Suprapubic skin (tissue), 4 donors: ENCODE data around the gene NXNL2. TPM values are rescaled to one million over a fixed set of nuclear protein-coding genes. Genes with fewer than 3 reads are reported as not detected.

Experiments used
- DNase-seq, 2 donors: peaks; one replicate each; pipeline ENCODE4 v3.0.0-alpha.2; 2019; ENCODE audit warnings: low spot score in 2 of 2
- H3K27ac ChIP-seq: fragments of 200-600 bp; sonication (generic); one replicate; pipeline ENCODE4 v1.5.1; 2019
- H3K27me3 ChIP-seq: fragments of 200-600 bp; sonication (generic); one replicate; pipeline ENCODE4 v1.5.1; 2019
- H3K36me3 ChIP-seq: fragments of 200-600 bp; sonication (generic); one replicate; pipeline ENCODE4 v1.5.1; 2019
- H3K4me1 ChIP-seq: fragments of 200-600 bp; sonication (generic); one replicate; pipeline ENCODE4 v1.5.1; 2019
- H3K4me3 ChIP-seq: fragments of 200-600 bp; sonication (generic); one replicate; pipeline ENCODE4 v1.5.1; 2019; ENCODE audit warnings: mild to moderate bottlenecking
- H3K9me3 ChIP-seq: fragments of 200-600 bp; sonication (generic); one replicate; pipeline ENCODE4 v1.5.1; 2019
- CTCF ChIP-seq, 2 donors: fragments of 200-600 bp in 1 of 2; fragments of 450-650 bp in 1 of 2; sonication (generic) in 1 of 2; IDR thresholded peaks; one replicate each; pipeline ENCODE4 v1.5.1; 2016 to 2019; ENCODE audit warnings: antibody characterized with exemption in 2 of 2, mild to moderate bottlenecking in 1 of 2, moderate library complexity in 1 of 2
- EP300 ChIP-seq: sonication (generic); formaldehyde crosslinking; IDR thresholded peaks from one replicate; pipeline ENCODE4 v1.6.1; 2017; ENCODE audit warnings: antibody characterized with exemption
- POLR2A ChIP-seq, 2 donors: fragments of 450-650 bp; IDR thresholded peaks; one replicate each; pipeline ENCODE4 v1.6.1; 2017; ENCODE audit warnings: antibody characterized with exemption in 2 of 2, mild to moderate bottlenecking in 2 of 2, moderate library complexity in 2 of 2
- POLR2AphosphoS5 ChIP-seq, 3 donors: sonication (generic); formaldehyde crosslinking; IDR thresholded peaks; one replicate each; pipeline ENCODE4 v1.6.1; 2017; ENCODE audit warnings: antibody characterized with exemption in 3 of 3
- WGBS: methylation state at CpG from one replicate; pipeline ENCODE4 v1.1.5; 2018; 5-methylcytosine and 5-hydroxymethylcytosine counted together
- total RNA-seq, 4 donors: library from RNA; depleted of rRNA; stranded (reverse); fragments of >200 nt; gene quantifications; one replicate each; pipeline ENCODE4 v1.1.0, GENCODE V29; 2016

NXNL2 gene
- total RNA-seq, 4 donors from 2014 or later, result 1.7 TPM; not detected in 3

DNA sequence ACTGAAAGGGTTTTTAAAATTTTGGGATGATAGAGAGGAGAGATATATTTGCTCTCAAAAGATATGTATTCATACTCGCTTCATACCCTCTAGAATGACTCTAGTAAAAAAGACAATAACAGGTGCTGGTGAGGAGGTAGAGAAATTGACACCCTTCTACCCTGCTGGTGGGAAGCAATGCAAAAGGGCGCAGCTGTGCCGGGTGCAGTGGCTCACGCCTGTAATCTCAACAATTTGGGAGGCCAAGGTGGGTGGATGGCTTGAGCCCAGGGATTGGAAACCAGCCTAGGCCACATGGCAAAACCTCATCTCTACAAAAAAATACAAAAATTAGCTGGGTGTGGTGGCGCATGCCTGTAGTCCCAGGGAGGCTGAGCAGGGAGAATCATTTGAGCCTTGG, 33.9 kb upstream of the NXNL2 start:
- Histone ChIP-seq H3K36me3 (no peaks in the 10 kb centered on the region), H3K27me3 (no peaks in the 10 kb centered on the region), H3K27ac (no peak overlapping the region), H3K9me3 (no peaks in the 10 kb centered on the region), H3K4me3 (no peak overlapping the region), H3K4me1 (no peaks in the 10 kb centered on the region)
- 95% methylated on average over 5 of the region's 5 CpGs for WGBS
- peak in 1 of 2 donors; percentile 32 for DNase-seq
- TF ChIP-seq POLR2A (IDR thresholded peaks at IDR 0.05), result no peak
- TF ChIP-seq EP300, result no peak
- no peak for TF ChIP-seq POLR2AphosphoS5 (IDR thresholded peaks at IDR 0.05)
- TF ChIP-seq CTCF (IDR thresholded peaks at IDR 0.05), result no peak

- Histone ChIP-seq H3K27ac (no peak overlapping the region), H3K4me3 (no peak overlapping the region), H3K36me3 (no peaks in the 10 kb centered on the region), H3K9me3 (no peaks in the 10 kb centered on the region), H3K4me1 (no peaks in the 10 kb centered on the region), H3K27me3 (no peaks in the 10 kb centered on the region)
- WGBS, result 59% methylated on average over 12 of the region's 12 CpGs
- peak in 1 of 2 donors; percentile 65 for DNase-seq
- TF ChIP-seq POLR2A (IDR thresholded peaks at IDR 0.05), result no peak
- TF ChIP-seq POLR2AphosphoS5 (IDR thresholded peaks at IDR 0.05), result no peak
- no peak for TF ChIP-seq CTCF (IDR thresholded peaks at IDR 0.05)
- TF ChIP-seq EP300, result no peak
Measured at GRCh38 chr9:88502552-88503034, 32.4 kb upstream of the NXNL2 start.

- Histone ChIP-seq H3K27ac (no peak overlapping the region), H3K4me1 (no peaks in the 10 kb centered on the region), H3K36me3 (no peaks in the 10 kb centered on the region), H3K4me3 (no peak overlapping the region), H3K27me3 (no peaks in the 10 kb centered on the region), H3K9me3 (no peaks in the 10 kb centered on the region)
- DNase-seq, result peak in 1 of 2 donors; percentile 71
- TF ChIP-seq POLR2A (IDR thresholded peaks at IDR 0.05), result no peak
- TF ChIP-seq CTCF (IDR thresholded peaks at IDR 0.05), result no peak
- 77% methylated on average over 18 of the region's 18 CpGs for WGBS
Measured at GRCh38 chr9:88503081-88503844, 31.7 kb upstream of the NXNL2 start.

DNA sequence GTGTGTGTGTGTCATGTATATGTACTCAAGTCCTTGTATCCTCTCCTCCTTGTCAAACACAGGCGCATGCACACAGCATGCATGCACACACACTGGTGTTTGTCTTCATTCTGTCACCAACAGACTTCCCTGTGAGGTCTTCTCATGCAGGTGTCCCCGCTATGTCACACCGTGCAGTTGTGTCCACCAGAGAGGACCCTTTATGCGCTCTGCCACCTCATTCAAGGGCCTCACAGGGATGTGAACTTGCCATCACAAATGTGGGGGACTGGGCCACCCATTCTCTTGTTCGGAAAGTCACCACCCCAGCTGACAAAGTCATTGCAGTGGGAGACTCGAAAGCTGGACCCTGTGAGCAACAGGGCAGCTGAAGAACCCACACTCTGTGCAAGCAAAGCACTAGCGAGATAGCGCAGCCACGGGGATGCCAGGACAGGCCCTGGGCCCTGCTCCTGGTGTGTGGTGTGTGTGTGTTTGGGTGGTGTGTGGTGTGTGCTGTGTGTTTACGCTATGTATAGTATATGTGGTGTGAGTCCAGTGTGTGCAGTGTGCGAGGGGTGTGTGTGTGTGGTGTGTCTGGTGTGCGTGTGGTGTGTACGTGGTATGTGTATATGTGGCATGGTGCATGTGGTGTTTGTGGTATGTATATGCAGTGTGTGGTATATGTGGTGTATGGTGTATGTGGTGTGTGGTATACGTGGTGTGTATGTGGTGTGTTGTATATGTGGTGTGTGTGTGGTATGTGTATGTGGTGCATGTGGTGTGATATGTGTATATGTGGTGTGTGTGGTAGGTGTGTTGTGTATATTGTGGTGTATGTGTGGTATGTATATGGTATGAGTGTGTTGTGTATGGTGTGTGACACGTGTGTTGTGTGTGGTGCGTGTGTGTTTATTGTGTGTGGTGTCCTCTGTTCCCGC, 30.9 kb upstream of the NXNL2 start:
- H3K36me3 ChIP-seq, result no peaks in the 10 kb centered on the region
- no peaks in the 10 kb centered on the region for H3K27me3 ChIP-seq
- no peaks in the 10 kb centered on the region for H3K9me3 ChIP-seq
- no peaks in the 10 kb centered on the region for H3K4me1 ChIP-seq
- H3K4me3 ChIP-seq, result no peak overlapping the region
- WGBS, result 95% methylated on average over 17 of the region's 17 CpGs
- no peak overlapping the region for H3K27ac ChIP-seq
- no peak for DNase-seq
- TF ChIP-seq POLR2AphosphoS5 (IDR thresholded peaks at IDR 0.05), result no peak

- no peak for DNase-seq
- 90% methylated on average over 2 of the region's 2 CpGs for WGBS
- Histone ChIP-seq H3K4me1 (no peaks in the 10 kb centered on the region), H3K4me3 (no peak overlapping the region), H3K27me3 (no peaks in the 10 kb centered on the region), H3K36me3 (no peaks in the 10 kb centered on the region), H3K27ac (no peak overlapping the region), H3K9me3 (no peaks in the 10 kb centered on the region)
- TF ChIP-seq CTCF (IDR thresholded peaks at IDR 0.05), result no peak
- no peak for TF ChIP-seq POLR2A (IDR thresholded peaks at IDR 0.05)
- no peak for TF ChIP-seq POLR2AphosphoS5 (IDR thresholded peaks at IDR 0.05)
- no peak for TF ChIP-seq EP300
Measured at GRCh38 chr9:88508326-88508725, 26.7 kb upstream of the NXNL2 start.
